HL-60 (cell line): Measurements from ENCODE around the gene AREG.

Experiments used
- POLR2AphosphoS5 ChIP-seq: IDR thresholded peaks from 2 replicates; pipeline ENCODE4 v1.6.1; 2012; ENCODE audit warnings: low read depth
- SPI1 ChIP-seq: IDR thresholded peaks from 2 replicates; pipeline ENCODE4 v1.6.1; 2012; ENCODE audit warnings: low read depth, mild to moderate bottlenecking, borderline replicate concordance
- TF ChIP-seq, protein P1 (sequence below): IDR thresholded peaks from one replicate; pipeline ENCODE4 v1.5.1; 2011; ENCODE audit warnings: low read length, control low read depth, inconsistent platforms; ENCODE audit not compliant: insufficient read depth

- TF ChIP-seq, protein P1, sequence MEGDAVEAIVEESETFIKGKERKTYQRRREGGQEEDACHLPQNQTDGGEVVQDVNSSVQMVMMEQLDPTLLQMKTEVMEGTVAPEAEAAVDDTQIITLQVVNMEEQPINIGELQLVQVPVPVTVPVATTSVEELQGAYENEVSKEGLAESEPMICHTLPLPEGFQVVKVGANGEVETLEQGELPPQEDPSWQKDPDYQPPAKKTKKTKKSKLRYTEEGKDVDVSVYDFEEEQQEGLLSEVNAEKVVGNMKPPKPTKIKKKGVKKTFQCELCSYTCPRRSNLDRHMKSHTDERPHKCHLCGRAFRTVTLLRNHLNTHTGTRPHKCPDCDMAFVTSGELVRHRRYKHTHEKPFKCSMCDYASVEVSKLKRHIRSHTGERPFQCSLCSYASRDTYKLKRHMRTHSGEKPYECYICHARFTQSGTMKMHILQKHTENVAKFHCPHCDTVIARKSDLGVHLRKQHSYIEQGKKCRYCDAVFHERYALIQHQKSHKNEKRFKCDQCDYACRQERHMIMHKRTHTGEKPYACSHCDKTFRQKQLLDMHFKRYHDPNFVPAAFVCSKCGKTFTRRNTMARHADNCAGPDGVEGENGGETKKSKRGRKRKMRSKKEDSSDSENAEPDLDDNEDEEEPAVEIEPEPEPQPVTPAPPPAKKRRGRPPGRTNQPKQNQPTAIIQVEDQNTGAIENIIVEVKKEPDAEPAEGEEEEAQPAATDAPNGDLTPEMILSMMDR: no peak
- TF ChIP-seq POLR2AphosphoS5 (no peak), SPI1 (no peak)
These were observed 2.8 kb downstream of the AREG start for GRCh38 chr4:74447636-74448233.
